ENCODE measurements around the gene GAL. TPM values are rescaled to one million over a fixed set of nuclear protein-coding genes. Genes with fewer than 3 reads are reported as not detected.

Gene GAL
- total RNA-seq, 2 experiments from 2014 or later = not detected

- no peaks in the 10 kb centered on the region for H3K4me1 Mint-ChIP-seq
- ATAC-seq (ENCODE audit: low read depth) (no peak), DNase-seq (no peak)
- H3K27me3 Mint-ChIP-seq = no peaks in the 10 kb centered on the region
- no peak overlapping the region for H3K4me3 Mint-ChIP-seq
- no peaks in the 10 kb centered on the region for H3K9me3 Mint-ChIP-seq
- no peaks in the 10 kb centered on the region for H3K36me3 Mint-ChIP-seq
- POLR2A ChIA-PET = no interaction called here
- no peak overlapping the region for H3K27ac Mint-ChIP-seq
These were observed 20.2 kb upstream of the GAL start for GRCh38 chr11:68664141-68664540.

DNA sequence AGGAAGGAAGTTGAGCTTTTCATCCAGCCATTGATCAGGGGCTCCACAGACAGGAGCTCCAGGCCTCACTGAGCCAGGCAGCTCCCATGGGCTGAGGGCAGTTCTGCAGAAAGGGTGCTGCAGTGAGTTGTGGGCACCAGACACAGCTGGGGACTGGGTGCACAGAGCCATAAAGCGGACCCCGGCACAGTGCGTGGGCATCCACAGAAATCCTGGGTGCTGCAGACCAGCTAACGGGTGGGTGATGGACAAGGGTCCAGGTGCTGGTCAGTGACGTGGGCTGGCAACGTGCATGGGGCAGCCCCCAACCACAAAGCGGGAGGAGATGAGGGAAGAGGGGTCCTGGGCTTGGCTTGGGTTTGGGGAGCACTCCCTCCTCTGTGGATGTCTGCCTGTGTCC lies 19.4 kb upstream of the GAL start:
- Mint-ChIP-seq H3K27me3 (no peaks in the 10 kb centered on the region), H3K36me3 (no peaks in the 10 kb centered on the region), H3K4me3 (no peak overlapping the region), H3K27ac (no peak overlapping the region), H3K4me1 (no peaks in the 10 kb centered on the region), H3K9me3 (no peaks in the 10 kb centered on the region)
- DNase-seq (no peak), ATAC-seq (ENCODE audit: low read depth) (no peak)
- POLR2A ChIA-PET = no interaction called here

GRCh38 chr11:68665436-68665835 lies 18.9 kb upstream of the GAL start:
- no peak overlapping the region for H3K4me3 Mint-ChIP-seq
- H3K36me3 Mint-ChIP-seq = no peaks in the 10 kb centered on the region
- no peaks in the 10 kb centered on the region for H3K9me3 Mint-ChIP-seq
- POLR2A ChIA-PET = no interaction called here
- no peak for DNase-seq
- H3K27me3 Mint-ChIP-seq = no peaks in the 10 kb centered on the region
- H3K27ac Mint-ChIP-seq = no peak overlapping the region
- H3K4me1 Mint-ChIP-seq = no peaks in the 10 kb centered on the region
- ATAC-seq (ENCODE audit: low read depth) = no peak

DNA sequence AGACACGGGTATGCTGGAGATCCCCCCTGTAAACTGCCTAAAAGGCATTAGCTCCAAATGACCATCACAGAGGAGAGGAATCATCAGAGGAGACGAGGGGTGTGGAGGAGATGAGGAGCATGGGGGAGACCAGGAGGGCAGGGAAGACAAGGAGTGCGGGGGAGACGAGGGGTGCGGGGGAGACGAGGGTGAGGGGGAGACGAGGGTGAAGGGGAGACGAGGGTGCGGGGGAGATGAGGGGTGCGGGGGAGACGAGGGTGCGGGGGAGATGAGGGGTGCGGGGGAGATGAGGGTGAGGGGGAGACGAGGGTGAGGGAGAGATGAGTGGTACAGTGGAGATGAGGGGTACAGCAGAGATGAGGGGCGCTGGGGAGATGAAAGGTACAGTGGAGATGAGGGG lies 17.5 kb upstream of the GAL start:
- Mint-ChIP-seq H3K36me3 (no peaks in the 10 kb centered on the region), H3K27me3 (peaks cover 4% of the 10 kb centered on the region), H3K9me3 (no peaks in the 10 kb centered on the region), H3K4me1 (no peaks in the 10 kb centered on the region), H3K4me3 (no peak overlapping the region), H3K27ac (no peak overlapping the region)
- no peak for DNase-seq
- POLR2A ChIA-PET = no interaction called here
- ATAC-seq (ENCODE audit: low read depth) = no peak

DNA sequence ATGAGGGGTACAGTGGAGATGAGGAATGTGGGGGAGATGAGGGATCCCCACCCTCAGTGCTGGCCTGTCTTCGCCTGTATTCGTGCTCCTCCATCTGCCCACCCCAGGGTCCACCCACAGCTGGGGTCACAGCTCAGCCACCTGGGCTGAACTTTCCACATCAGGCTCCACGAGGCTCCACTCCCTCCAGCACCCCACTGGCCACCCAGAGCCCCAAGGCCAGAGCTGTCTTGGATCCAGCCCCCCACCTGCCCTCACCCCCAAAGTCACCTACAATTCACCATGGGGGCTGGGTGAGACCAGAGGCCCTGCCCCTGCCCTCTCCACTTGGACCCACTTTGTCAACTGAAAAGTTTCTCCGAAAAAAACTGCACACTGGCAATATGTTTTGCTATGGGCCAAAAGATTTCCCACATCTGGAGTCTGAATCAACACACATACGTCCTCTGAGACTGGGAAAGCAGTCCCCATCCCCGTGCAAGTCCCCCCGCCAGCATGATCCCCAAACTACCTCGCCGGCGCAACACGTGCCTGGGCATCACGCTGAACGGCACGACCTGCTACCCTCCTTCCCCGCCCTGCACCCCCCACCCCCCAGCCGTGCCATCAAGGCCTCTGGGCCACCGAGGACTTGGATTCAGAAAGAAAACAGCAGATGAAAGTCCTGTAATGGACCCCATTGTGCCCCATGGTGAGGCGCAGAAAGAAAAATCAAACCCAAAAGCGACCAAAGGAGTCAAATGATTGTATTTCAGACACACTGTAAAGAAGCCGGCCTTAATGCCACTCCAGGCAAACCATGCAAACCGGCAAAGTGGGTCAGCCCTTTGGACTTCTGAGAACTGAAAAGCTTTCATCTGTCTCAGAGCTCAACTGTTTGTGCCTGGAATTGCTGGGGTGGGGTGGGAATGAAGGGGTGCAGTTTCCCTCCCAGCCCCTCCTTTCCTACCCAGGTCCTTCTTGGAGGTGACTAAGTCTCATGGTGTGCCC lies 16.5 kb upstream of the GAL start:
- ATAC-seq (ENCODE audit: low read depth) (no peak), DNase-seq (no peak)
- no peaks in the 10 kb centered on the region for H3K9me3 Mint-ChIP-seq
- no peak overlapping the region for H3K4me3 Mint-ChIP-seq
- H3K27me3 Mint-ChIP-seq = peaks cover 6% of the 10 kb centered on the region
- H3K4me1 Mint-ChIP-seq = no peaks in the 10 kb centered on the region
- H3K36me3 Mint-ChIP-seq = no peaks in the 10 kb centered on the region
- POLR2A ChIA-PET = no interaction called here
- H3K27ac Mint-ChIP-seq = no peak overlapping the region

- Mint-ChIP-seq H3K4me3 (no peak overlapping the region), H3K9me3 (no peaks in the 10 kb centered on the region), H3K27ac (no peak overlapping the region), H3K36me3 (no peaks in the 10 kb centered on the region), H3K27me3 (peaks cover 6% of the 10 kb centered on the region), H3K4me1 (no peaks in the 10 kb centered on the region)
- DNase-seq (no peak), ATAC-seq (ENCODE audit: low read depth) (no peak)
- POLR2A ChIA-PET = no interaction called here
These were observed 14.8 kb upstream of the GAL start for GRCh38 chr11:68669301-68670090.

DNA sequence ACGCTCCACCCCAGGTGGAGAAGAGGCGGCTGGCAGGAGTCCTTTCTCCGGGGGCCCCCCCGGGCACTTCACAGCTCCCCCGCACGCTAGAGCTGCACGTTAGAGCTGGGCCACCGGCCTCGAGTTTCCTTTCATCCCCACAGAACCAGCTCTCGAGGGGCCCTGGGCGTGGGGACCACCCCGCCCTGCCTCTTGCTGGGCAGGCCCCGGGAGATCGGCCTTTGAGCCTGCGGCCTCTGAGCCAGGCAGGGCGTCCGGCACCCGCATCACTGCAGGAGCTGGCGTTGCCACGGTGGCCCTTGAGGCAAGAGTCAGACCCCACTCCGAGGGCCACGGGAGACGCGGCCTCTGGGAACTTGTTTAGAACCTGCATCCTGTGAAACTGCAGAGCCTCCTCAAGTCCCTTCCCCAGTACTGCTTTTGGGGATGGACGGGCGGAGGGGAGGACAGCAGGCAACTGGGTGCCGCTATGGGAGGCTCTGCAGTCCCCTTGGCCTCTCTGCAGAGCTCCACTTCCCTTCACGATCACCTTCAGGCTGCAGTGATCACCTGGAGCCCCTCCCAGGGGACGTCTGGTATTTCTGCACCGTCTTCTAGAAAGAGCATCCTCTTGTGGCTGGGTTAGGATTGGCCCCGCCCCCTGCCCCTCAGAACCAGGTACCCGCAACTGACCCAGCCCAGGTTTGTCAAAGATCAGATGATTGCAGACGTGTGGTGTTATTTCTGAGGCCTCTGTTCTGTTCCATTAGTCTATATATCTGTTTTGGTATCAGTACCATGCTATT lies 13.9 kb upstream of the GAL start:
- no peak for ATAC-seq (ENCODE audit: low read depth)
- H3K4me3 Mint-ChIP-seq = no peak overlapping the region
- H3K27ac Mint-ChIP-seq = no peak overlapping the region
- H3K27me3 Mint-ChIP-seq = peaks cover 6% of the 10 kb centered on the region
- POLR2A ChIA-PET = no interaction called here
- no peak for DNase-seq
- no peaks in the 10 kb centered on the region for H3K9me3 Mint-ChIP-seq
- no peaks in the 10 kb centered on the region for H3K4me1 Mint-ChIP-seq
- no peaks in the 10 kb centered on the region for H3K36me3 Mint-ChIP-seq

DNA sequence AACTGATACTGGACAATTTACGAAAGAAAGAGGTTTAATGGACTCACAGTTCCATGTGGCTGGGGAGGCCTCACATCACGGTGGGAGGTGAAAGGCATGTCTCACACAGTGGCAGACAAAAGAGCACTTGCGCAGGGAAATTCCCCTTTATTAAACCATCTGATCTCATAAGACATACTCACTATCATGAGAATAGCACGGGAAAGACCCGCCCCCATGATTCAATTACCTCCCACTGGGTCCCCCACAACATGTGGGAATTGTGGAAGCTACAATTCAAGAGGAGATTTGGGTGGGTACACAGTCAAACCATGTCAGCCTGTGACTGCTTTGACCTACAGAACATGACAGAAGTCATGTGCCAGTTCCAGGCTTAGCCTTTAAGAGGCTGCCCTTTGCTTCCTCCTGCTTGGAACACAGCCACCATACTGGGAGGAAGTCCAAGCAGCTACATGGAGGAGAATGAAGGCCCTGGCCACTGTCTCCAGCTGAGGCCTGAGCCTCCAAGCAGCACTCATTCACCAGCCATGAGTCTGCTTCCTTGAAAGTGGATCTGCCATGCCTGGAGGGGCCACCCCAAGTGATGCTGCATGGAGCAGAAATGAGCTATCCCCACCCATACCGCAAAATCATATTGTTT lies 10.9 kb upstream of the GAL start:
- Mint-ChIP-seq H3K27me3 (peaks cover 11% of the 10 kb centered on the region), H3K27ac (no peak overlapping the region), H3K36me3 (no peaks in the 10 kb centered on the region), H3K4me3 (no peak overlapping the region), H3K9me3 (no peaks in the 10 kb centered on the region), H3K4me1 (no peaks in the 10 kb centered on the region)
- ATAC-seq (ENCODE audit: low read depth) (no peak), DNase-seq (no peak)
- POLR2A ChIA-PET = no interaction called here

GRCh38 chr11:68673991-68674390 lies 10.4 kb upstream of the GAL start:
- Mint-ChIP-seq H3K36me3 (no peaks in the 10 kb centered on the region), H3K27me3 (peaks cover 11% of the 10 kb centered on the region), H3K4me1 (no peaks in the 10 kb centered on the region), H3K4me3 (no peak overlapping the region), H3K9me3 (no peaks in the 10 kb centered on the region), H3K27ac (no peak overlapping the region)
- POLR2A ChIA-PET = no interaction called here
- ATAC-seq (ENCODE audit: low read depth) = no peak
- DNase-seq = no peak

- Mint-ChIP-seq H3K4me3 (no peak overlapping the region), H3K36me3 (no peaks in the 10 kb centered on the region), H3K9me3 (no peaks in the 10 kb centered on the region), H3K27me3 (peaks cover 11% of the 10 kb centered on the region), H3K27ac (no peak overlapping the region), H3K4me1 (no peaks in the 10 kb centered on the region)
- ATAC-seq (ENCODE audit: low read depth) (no peak), DNase-seq (no peak)
- POLR2A ChIA-PET = no interaction called here
These were observed 9.9 kb upstream of the GAL start for GRCh38 chr11:68674461-68674860.

GRCh38 chr11:68677432-68677831 lies 6.9 kb upstream of the GAL start:
- DNase-seq (no peak), ATAC-seq (ENCODE audit: low read depth) (no peak)
- no peaks in the 10 kb centered on the region for H3K4me1 Mint-ChIP-seq
- H3K27ac Mint-ChIP-seq = no peak overlapping the region
- H3K27me3 Mint-ChIP-seq = peaks cover 13% of the 10 kb centered on the region
- no peak overlapping the region for H3K4me3 Mint-ChIP-seq
- H3K36me3 Mint-ChIP-seq = no peaks in the 10 kb centered on the region
- no peaks in the 10 kb centered on the region for H3K9me3 Mint-ChIP-seq
- POLR2A ChIA-PET = no interaction called here

GRCh38 chr11:68678031-68678441 lies 6.3 kb upstream of the GAL start:
- ATAC-seq (ENCODE audit: low read depth) = no peak
- Mint-ChIP-seq H3K27ac (no peak overlapping the region), H3K27me3 (peaks cover 18% of the 10 kb centered on the region), H3K36me3 (no peaks in the 10 kb centered on the region), H3K4me1 (no peaks in the 10 kb centered on the region), H3K4me3 (no peak overlapping the region), H3K9me3 (no peaks in the 10 kb centered on the region)
- POLR2A ChIA-PET = no interaction called here
- DNase-seq = no peak

- DNase-seq (no peak), ATAC-seq (ENCODE audit: low read depth) (no peak)
- no peaks in the 10 kb centered on the region for H3K36me3 Mint-ChIP-seq
- peaks cover 34% of the 10 kb centered on the region for H3K27me3 Mint-ChIP-seq
- no peak overlapping the region for H3K27ac Mint-ChIP-seq
- no peaks in the 10 kb centered on the region for H3K9me3 Mint-ChIP-seq
- POLR2A ChIA-PET = no interaction called here
- no peaks in the 10 kb centered on the region for H3K4me1 Mint-ChIP-seq
- no peak overlapping the region for H3K4me3 Mint-ChIP-seq
These were observed 3.7 kb upstream of the GAL start for GRCh38 chr11:68680541-68681231.

Measured in activated naive CD8-positive, alpha-beta T cell treated with anti-CD3 and anti-CD28 coated beads, Interleukin-2, amount 10 ng/mL, durations not matched to agents 7 days and 5 days (primary cell).